Transverse colon (tissue), 3 donors: Measurements from ENCODE around the gene DNER.

Experiments used
- POLR2A ChIP-seq: fragments of 450-650 bp; IDR thresholded peaks from one replicate; pipeline ENCODE4 v1.6.1; 2016; ENCODE audit warnings: antibody characterized with exemption, mild to moderate bottlenecking, moderate library complexity
- TF ChIP-seq, protein P1 (sequence below), 5 experiments: fragments of 200-600 bp in 3 of 5; fragments of 450-650 bp in 2 of 5; sonication (generic) in 3 of 5; IDR thresholded peaks; 1 replicate in 2 of 5; 2 replicates in 3 of 5; pipeline ENCODE4 v1.5.1; 2016 to 2017; ENCODE audit warnings: antibody characterized with exemption in 5 of 5, inconsistent platforms in 3 of 5, mild to moderate bottlenecking in 2 of 5, moderate library complexity in 1 of 5

DNA sequence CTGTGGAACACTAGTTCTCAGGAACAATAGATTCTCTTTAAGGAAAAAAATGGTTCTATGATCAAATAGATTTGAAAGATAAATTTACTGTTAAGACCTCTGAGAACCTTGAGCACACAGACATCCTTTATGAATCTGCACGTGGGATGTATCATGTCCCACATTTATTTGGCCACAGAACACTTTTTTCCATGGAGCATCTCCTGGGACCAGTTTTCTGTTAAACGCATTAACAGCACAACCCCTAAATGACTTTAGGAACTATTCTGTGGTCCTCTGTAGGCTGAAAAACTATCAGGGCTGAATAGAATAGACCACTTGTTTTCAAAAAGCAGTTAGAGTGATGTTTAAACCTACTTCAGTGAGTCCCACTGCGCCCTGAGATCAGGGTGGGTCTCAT, 311.1 kb downstream of the DNER start:
- TF ChIP-seq, protein P1, sequence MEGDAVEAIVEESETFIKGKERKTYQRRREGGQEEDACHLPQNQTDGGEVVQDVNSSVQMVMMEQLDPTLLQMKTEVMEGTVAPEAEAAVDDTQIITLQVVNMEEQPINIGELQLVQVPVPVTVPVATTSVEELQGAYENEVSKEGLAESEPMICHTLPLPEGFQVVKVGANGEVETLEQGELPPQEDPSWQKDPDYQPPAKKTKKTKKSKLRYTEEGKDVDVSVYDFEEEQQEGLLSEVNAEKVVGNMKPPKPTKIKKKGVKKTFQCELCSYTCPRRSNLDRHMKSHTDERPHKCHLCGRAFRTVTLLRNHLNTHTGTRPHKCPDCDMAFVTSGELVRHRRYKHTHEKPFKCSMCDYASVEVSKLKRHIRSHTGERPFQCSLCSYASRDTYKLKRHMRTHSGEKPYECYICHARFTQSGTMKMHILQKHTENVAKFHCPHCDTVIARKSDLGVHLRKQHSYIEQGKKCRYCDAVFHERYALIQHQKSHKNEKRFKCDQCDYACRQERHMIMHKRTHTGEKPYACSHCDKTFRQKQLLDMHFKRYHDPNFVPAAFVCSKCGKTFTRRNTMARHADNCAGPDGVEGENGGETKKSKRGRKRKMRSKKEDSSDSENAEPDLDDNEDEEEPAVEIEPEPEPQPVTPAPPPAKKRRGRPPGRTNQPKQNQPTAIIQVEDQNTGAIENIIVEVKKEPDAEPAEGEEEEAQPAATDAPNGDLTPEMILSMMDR (IDR thresholded peaks at IDR 0.05), result no peak
- TF ChIP-seq POLR2A, result no peak
